HUDEP-2 (cell line): Measurements from ENCODE around the gene CLEC4G.
"Not testable (repeated sequence)": the region's sequence is repeated elsewhere in the genome, so short reads cannot be mapped to it uniquely, and the experiment has no call there.

Experiments used
- DNase-seq, 76 experiments: peaks; one replicate each; lab custom pipeline; 2025; ENCODE audit not compliant: unreplicated experiment in 76 of 76; lab: John Stamatoyannopoulos, UW

Gene CLEC4G

DNA sequence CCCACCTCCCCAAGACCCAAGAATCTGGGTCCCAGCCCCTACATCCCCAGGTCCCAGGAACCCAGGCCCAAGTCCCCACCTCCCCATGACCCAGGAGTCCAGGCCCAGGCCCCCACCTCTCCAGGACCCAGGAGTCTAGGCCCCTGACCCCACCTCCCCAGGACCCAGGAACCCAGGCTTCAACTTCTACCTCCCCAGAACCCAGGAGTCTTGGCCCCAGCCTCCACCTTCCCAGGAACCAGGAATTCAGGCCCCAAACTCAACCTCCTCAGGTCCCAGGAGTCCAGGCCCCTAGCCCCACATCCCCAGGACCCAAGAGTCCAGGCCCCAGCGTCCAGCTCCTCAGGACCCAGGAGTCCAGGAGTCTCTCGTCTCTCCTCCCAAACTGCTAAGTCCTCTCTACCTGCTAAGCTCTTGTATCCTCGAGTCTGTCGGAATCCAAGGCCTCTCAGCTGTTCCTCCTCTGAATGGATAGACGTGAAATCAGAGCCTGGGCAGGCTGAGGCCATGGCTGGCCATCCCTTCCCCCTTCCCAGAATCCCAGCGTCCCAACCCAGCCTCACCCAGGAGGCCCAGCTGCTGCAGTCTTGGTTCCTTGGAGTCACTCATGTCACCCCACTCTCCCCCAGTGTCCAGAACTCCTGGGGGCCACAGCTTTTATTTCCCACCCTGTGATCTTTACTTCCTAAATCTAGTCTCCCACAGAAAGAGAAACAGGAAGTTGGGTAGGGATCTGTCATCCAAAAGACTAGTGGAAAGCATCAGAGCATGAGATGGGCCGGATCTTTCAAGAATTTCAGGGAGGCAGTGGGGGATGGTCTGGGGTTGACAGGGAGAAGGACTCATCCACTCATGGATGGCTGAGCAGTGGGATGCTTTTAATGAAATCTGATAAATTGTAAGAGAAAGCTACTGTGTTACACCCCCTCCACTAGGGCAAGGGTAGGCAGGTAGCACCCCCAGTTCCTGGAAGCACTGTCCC is 15.3 kb upstream of the CLEC4G start, which contains the start of gene CD209:
CD209 (minus strand) TSS at position 632 of the 982 bp plus-strand sequence; CDS start at position 609, 23 bp downstream.
- DNase-seq, result no peak

DNA sequence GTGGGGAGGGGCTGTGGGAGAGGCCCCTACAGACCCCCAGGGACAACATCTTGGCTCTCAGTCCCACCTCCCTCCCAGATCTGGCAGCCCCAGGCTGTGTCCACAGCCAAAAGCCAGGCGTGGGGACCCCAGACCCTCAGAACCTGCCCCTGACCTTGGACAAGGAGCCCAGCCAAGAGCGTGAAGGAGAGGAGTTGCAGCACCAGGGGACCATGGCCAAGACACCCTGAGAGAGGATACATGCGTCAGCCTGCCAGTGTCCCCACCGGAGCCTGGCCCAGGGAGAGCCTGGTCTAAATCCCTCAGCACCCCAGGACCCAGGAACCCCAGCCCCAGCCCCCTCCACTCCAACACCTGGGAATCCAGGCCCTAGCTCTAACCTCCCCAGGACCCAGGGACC is 14.4 kb upstream of the CLEC4G start:
- DNase-seq, result not testable (repeated sequence)

DNA sequence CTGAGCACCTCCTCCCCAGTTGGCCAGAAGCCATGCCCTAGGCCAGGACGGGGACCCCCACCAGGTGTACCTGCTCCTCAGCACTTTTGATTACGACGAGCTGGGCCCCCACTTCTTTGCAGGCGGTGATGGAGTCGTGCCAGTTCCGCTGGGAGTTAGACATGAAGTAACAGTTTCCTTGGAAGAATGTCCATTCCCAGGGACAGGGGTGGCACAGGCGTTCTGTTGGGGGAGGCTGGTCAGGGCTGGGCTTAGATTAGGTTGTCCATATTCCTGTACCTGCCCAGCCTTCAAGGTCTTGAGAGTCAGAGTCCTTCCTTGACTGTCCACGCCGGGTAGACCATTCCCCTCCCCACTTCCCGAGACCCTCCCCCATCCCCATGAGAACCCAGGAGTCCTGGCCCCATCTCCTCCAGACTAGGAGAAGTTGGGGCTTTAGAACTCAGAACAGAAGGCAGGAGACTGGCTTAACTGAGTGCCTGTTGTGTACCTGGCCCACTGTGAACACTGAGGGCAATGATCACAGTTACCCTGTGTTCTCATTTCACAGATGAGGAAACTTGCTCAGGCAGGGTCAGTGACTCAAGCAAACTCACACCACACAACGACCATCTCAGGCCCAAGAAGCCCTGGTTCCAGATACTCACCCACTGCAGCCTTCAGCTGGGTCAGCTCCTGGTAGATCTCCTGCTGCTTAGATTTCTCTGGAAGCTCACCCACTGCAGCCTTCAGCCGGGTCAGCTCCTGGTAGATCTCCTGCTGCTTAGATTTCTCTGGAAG is 13.2 kb upstream of the CLEC4G start:
- DNase-seq, result no peak

DNA sequence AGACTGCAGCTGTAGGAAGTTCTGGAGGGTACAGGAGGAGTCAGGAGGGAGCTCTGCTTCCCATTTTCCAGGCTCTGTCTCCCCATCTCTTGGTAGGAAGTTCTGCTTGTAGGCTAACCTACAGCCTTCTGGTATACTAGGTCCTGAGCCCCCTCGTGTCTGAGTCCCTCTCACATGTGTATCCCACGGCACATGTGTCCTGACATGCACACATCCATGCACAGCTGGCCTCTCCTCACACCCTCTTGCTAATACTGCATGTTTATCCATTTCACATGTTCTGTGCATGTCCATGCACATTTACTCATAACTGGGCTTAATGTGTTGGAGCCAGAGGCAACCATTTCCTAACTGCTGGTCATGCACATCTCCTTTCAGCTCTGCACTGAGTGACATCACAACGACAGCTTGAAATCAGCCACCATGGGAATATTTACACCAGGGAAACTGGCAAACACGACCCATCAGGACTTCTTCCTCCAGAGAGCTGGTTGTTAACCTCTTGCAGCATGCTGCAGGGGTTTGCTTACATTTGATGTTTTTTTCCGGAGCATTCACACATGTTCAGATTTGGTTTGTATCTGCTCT is 12.4 kb upstream of the CLEC4G start:
- DNase-seq, result no peak

DNA sequence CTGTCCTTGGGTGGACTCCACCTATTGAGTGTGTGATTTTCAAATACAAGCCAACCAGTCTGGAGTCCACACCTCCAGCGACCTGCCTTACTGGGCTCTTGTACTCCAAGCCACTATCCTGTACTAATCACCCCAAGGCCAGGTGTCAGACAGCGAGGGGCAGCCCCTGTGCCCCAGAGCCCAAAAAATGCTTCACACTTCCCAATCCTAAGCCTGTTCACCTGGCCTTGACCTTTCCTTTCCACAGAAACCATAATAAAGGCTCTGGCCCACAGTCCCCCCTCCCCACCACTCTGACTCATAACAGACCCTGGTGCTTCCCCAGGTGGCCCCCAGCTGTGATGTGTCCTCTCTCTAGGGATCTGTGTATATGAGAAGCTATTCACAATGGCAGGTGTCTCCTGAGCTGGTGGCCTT is 11.5 kb upstream of the CLEC4G start:
- no peak for DNase-seq

DNA sequence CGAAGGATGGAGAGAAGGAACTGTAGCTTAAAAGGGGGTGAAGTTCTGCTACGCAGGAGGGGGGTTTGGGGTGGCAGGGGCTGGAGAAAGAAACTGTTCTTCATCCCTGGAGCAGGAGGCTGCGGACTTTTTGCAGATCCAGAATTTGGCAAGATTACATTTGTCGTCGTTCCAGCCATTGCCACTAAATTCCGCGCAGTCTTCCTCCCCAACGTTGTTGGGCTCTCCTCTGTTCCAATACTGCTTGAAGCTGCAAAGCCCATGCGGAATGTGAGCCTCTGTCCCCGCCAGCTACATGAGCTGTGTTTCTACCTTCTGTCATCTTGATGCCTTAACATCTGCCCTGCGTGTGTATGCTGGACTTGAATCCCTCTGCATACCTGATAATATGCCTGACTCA is 11.1 kb upstream of the CLEC4G start:
- no peak for DNase-seq

DNA sequence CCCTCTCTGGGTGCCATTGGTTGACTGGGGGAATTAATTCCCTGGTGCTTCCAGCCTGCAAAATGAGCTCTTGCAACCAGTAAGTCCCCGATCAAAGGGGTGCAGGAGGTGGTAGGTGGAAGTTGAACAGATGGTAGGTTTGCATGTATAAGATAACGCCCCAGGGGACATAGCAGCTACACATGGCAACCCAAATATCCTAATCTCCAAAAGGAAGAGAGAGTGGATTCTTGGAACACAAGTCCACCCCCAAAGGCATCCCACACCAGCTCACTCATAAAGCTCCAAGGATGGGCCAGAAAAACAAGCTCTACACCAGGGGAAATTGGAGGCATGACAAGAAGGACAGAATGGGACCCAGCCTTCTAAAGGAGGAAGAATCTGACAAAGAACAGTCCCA is 10.7 kb upstream of the CLEC4G start:
- DNase-seq, result no peak

DNA sequence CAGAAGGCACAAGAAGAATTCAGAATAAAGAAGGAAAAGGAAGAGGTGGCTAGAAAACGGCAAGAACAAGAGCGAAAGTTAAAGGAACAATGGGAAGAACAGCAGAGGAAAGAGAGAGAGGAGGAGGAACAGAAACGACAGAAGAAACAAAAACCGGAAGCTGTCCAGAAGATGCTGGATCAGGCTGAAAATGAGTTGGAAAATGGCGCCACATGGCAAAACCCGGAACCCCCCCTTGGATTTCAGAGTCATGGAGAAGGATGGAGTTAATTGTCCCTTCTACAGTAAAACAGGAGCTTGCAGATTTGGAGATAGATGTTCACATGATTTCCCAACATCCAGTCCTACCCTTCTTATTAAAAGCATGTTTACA is 8.8 kb upstream of the CLEC4G start:
- DNase-seq, result no peak

DNA sequence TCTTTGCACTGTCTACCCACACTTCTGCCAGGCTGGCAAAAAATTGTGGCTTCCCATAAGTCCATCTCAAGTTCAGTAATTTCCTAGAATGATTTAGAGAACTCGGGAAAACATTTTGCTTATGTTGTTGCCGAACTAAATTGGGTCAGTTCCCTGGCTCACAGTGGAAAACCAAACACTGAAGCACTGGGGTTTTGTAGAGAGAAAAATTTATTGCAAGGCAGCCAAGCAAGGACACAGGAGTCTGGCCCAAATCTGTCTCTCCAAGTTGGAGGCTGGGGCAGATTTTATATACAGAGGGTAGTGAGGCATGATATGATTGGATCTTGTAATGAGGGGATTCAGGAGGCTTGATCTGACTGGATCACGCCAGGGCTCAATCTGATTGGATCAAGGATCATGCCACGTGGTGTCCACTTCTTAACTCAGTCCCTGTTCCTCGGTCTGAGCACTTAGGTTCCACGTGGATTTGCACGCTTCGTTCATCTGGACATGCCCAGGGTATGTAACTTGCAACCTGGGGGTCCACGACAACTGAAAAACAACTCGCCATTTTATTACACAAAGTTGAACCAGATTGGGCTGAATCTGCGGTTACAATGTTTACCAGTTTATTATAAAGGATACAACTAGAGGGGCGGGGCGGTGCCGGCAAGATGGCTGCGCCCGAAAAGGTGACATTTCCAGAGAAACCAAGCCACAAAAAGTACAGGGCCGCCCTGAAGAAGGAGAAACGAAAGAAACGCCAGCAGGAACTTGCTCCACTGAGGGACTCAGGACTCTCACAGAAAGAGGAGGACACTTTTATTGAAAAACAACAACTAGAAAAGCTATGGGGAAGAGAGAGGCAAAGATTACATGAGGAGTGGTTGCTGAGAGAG is 8.1 kb upstream of the CLEC4G start:
- no peak for DNase-seq

DNA sequence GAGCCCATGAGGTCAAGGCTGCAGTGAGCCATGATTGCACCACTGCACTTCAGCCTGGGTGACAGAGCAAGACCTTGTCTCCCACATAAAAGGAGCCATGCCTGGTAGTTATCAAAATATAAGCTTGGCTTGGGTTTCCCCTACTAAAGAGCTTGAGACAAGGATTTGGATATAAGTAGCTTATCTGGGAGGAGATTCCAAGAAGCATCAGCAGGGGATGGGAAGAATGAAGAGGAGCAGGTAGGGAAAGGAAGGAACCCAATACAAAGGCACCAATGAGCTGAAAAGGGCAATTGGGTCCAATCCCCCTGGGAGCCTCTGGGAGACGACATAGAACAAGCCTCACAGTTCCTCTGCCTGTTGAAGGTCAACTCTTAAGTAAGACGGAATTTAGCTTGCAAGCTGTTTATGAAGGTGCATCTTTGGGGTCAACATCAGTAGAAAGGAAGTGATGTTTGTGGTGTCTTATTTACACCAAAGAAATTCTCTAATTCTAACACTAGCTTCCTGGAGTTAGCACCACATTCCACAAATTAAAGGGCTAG is 7.4 kb upstream of the CLEC4G start:
- DNase-seq, result no peak

DNA sequence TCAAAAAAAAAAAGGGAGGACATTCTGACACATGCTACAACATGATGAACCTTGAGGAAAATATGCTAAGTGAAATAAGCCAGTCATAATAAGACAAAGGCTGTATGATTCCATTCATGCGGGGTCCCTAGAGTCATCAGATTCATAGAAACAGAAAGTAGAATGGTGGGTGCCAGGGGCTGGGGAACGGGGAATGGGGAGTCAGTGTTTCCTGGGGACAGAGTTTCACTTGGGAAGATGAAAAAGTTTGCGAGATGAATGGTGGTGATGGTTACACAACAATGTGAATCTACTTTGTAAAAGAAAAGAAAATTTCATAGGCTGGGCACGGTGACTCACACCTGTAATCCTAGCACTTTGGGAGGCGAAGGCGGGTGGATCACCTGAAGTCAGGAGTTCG is 6.1 kb upstream of the CLEC4G start:
- DNase-seq, result no peak

DNA sequence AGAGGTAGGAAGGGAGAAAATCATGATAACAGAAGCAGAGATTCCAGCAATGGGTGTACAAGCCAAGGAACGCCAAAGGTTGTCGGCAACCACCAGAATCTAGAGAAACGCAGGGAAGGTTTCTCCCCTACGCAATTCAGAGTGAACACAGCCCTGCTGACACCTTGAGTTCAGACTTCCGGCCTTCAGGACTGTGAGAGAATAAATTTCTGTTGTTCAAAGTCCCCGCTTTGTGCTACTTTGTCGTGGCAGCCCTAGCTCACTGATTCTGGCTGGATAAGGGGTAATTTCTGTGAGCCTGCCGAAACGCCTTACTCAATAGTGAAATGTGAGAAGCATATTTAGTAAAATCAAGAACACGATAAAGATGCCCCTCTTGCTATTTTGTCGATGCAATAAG is 5.3 kb upstream of the CLEC4G start:
- DNase-seq, result no peak

DNA sequence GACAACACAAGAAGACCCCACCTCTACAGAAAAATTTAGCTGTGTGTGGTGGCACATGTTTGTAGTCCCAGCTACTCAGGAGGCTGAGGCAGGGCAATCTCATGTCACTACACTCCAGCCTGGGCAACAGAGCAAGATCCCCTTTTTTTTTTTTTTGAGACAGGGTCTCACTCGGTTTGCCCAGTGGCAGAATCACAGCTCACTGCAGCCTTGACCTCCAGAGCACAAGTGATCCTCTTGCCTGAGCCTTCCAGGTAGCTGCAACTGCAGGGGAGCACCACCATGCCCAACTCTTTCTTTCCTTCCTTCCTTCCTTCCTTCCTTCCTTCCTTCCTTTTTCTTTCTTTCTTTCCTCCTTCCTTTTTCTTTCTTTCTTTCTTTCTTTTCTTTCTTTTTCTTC is 4.2 kb upstream of the CLEC4G start:
- DNase-seq, result no peak

DNA sequence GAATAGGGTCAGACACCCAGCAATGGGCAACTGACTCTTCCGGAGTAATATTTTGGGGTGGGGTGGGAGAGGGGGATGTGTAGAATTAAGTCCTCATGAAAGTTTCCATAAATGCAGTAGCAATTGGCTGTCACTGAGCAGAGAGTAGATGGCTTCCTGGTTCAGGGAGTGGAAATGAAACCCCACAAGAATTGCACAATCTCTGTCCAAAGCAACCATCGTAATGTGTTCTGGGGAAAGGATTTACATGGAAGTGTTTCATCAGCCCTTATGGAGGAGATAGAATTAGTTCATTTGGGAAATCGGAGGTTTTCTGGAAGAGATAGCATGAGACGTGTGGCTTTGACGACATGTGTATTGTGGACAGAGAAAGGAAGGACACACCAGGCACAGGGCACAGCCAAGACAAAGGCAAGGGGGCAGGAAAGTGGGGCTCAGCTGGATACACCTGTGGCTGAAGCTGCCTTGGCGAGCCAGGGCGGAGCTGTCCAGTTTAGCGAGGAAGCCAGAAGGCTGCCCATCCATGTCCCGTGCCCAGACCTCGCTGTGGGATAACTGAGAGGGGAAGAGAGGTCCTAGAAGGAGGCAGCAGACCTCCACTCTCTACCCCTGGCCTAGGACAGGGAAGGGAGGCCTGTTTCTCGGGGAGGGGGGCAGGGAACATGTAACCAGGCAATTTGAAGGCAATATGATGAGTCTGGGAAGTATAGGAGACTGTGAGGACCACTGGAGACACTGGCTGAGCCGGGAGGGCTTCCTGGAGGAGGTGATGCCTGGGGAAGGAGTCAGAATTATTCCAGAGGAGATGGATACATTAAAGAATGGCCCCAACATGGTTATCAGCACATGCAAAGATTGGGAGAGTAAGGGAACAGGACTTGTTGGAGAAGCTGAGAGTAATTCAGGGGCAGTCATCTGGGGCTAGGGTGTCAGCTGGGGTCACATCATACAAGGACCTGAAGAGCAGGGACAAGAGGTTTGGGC is 2.6 kb upstream of the CLEC4G start:
- DNase-seq, result no peak

DNA sequence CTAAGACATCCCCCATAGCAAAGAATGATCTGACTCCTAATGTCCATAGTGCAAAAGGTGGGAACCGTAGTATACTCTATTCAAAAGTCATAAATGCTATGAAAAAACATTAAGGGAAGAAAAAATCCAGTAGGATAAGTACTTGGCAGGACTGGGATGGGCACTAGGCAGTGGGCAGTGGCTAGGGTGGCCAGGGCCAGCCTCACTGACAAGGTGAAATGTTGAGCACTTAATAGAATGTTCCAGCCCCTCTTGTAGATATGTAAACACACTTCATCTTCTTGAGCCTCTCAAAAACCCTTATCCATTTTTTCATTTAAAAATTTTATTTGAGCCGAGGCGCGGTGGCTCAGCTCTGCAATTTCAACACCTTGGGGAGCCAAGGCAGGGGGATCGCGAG is 1.5 kb upstream of the CLEC4G start:
- no peak for DNase-seq

DNA sequence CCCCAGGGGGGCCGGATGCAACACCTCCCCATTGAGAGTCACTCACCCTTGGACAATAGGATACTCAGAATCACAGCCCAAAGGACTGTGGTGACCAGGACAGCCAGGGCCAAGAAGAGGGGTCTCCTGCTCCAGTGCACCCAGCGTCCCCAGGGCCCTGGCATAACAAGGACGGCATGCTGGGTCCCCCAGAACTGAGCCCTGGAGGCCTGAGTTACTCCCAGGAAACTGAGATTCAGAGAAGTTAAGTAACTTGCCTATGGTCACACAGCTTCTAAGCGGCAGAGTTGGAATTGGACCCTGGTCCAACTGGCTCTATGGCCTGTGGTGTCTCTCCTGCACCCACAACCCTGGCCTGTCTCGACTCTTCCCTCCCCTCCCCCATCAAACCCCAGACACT is 295 bp downstream of the CLEC4G start:
- no peak for DNase-seq

DNA sequence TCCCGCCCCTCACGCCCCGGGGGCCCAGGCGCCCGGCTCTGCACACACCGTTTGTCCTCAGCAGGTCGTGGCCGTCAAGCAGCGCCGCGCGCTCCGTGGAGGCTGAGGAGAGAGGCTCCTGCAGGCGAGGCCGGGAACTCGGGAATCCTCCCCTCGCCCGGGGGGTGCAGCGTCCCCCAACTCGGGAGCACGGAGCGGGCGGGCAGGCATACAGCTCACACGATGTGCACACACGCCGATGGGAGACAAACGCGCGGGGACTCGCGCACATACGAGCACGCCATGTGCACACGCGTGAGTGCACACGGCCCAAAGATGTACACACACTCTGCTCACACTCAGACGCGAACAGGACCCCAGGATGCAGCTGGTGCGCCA is 703 bp downstream of the CLEC4G start:
- DNase-seq, result no peak

DNA sequence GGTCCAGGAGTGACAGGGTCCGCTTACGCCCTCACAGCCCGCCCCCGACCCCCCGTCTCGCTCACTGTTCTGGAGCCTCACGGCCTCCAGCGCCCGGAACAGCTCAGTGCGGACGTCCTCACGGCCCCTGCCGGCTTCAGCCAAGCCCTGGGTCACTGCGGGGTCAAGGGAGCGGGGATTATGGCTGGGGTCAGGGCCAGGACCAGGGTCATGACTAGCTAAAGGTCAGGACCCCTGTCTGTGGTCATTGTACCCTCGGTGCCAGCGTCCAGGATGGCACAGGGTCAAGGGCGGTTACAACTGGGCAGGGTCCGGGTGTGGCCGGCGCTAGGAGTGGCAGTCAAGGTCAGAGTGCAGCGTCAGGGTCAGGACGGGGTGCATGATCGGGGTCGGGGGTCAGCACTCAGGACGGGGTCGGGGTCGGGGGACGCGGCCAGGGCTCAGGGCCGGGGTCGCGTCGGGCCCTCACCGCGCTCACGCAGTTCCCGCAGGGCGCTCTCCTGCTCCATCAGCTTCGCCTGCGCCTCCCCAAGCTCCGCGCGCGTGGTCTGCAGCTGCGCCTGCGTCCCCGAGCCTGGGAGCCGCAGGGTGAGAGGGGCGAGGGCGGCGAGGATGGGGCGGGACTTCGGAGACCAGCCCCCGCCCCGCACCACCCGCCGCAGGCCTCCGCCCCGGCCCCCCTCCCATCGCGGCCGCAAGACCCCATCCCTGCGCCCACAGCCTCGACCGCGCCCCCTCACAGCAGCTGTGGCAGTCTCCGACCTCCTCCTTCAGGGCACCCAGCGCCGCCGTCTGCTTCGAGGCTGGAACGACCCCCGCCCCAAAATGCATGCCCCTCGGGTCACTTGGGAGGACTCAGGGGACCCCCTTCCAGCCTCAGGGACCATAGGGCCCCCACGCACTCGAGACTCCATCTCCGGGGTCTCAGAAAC is 1.4 kb downstream of the CLEC4G start:
- no peak for DNase-seq
